ENCODE data around the gene PDE11A.

Gene PDE11A

DNA sequence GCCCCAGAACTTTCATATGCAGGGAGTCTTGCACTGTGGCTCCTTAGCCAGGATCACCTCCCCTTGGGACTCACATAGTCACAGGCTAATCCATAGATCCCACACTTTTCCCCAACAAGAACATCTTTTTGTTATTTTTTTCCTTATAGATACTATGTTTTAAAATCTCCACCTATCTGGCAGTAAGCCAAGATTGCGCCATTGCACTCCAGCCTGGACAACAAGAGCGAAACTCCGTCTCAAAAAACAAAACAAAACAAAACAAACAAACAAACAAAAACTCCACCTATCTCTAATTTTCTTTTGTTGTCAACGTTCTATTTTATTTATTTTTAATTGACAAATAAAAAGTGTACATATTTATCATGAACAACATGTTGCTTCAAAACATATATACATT, 141.7 kb downstream of the PDE11A start:
- DNase-seq: no peak
- TF ChIP-seq, protein P1, sequence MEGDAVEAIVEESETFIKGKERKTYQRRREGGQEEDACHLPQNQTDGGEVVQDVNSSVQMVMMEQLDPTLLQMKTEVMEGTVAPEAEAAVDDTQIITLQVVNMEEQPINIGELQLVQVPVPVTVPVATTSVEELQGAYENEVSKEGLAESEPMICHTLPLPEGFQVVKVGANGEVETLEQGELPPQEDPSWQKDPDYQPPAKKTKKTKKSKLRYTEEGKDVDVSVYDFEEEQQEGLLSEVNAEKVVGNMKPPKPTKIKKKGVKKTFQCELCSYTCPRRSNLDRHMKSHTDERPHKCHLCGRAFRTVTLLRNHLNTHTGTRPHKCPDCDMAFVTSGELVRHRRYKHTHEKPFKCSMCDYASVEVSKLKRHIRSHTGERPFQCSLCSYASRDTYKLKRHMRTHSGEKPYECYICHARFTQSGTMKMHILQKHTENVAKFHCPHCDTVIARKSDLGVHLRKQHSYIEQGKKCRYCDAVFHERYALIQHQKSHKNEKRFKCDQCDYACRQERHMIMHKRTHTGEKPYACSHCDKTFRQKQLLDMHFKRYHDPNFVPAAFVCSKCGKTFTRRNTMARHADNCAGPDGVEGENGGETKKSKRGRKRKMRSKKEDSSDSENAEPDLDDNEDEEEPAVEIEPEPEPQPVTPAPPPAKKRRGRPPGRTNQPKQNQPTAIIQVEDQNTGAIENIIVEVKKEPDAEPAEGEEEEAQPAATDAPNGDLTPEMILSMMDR (IDR thresholded peaks at IDR 0.05; ENCODE audit: low read depth, low read length): no peak
- Histone ChIP-seq H3K4me3 (ENCODE audit: low read depth, low read length) (no peak overlapping the region), H3K27me3 (no peaks in the 10 kb centered on the region), H3K4me1 (no peaks in the 10 kb centered on the region), H3K9me3 (no peaks in the 10 kb centered on the region), H3K36me3 (no peaks in the 10 kb centered on the region)

DNA sequence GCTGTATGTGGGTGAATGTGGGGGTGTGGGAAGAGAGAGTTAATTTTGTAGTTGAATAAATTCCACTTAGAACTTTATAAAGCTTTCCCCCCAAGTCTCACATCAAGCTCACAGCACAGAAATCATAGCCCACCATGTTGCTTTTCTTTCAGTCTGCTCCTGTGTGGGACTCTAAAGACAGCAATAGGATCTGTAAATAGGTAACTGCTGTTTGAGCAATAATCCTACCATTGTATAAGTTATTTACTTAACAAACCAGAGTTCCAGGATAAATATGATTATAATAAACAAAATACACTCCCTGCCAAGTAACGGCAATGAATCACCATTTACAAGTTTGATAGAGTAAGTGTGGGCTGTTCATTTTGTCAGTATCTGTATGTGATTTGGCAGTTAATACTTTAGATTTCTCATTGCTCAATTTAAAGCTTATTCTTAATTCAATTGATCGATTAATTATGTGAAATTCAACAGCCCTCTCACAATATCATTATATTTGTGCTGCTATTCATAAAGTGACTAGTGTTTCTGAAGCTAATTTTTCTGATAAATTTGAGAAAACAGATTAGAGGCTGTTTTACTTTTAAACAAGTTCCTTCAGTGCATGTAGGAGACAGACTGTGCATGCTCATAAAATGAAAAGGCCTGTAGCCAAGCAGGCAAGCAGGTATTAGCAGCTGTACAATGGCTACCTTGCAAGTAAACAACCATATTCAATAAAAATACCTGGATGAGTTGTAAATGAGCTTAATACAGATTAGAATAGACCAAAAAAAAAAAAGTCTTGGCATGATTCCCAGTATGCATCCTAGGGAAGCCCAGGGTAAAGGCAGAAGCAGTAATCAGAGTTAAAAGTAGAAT, 142.7 kb downstream of the PDE11A start:
- Histone ChIP-seq H3K36me3 (no peaks in the 10 kb centered on the region), H3K4me1 (no peaks in the 10 kb centered on the region), H3K27me3 (no peaks in the 10 kb centered on the region), H3K9me3 (no peaks in the 10 kb centered on the region), H3K4me3 (ENCODE audit: low read depth, low read length) (no peak overlapping the region)
- DNase-seq: no peak
- TF ChIP-seq, protein P1 (IDR thresholded peaks at IDR 0.05; ENCODE audit: low read depth, low read length): no peak

GRCh38 chr2:177923323-177923722, 149.3 kb downstream of the PDE11A start:
- TF ChIP-seq, protein P1 (IDR thresholded peaks at IDR 0.05; ENCODE audit: low read depth, low read length): no peak
- no peaks in the 10 kb centered on the region for H3K9me3 ChIP-seq
- H3K4me3 ChIP-seq (ENCODE audit: low read depth, low read length): no peak overlapping the region
- no peak for DNase-seq
- no peaks in the 10 kb centered on the region for H3K4me1 ChIP-seq
- no peaks in the 10 kb centered on the region for H3K27me3 ChIP-seq
- no peaks in the 10 kb centered on the region for H3K36me3 ChIP-seq

GRCh38 chr2:177921726-177922125, 150.9 kb downstream of the PDE11A start:
- Histone ChIP-seq H3K36me3 (no peaks in the 10 kb centered on the region), H3K4me1 (no peaks in the 10 kb centered on the region), H3K4me3 (ENCODE audit: low read depth, low read length) (no peak overlapping the region), H3K9me3 (no peaks in the 10 kb centered on the region), H3K27me3 (no peaks in the 10 kb centered on the region)
- no peak for DNase-seq
- TF ChIP-seq, protein P1 (IDR thresholded peaks at IDR 0.05; ENCODE audit: low read depth, low read length): no peak

- no peak for DNase-seq
- Histone ChIP-seq H3K4me3 (ENCODE audit: low read depth, low read length) (no peak overlapping the region), H3K27me3 (no peaks in the 10 kb centered on the region), H3K9me3 (no peaks in the 10 kb centered on the region), H3K4me1 (no peaks in the 10 kb centered on the region), H3K36me3 (no peaks in the 10 kb centered on the region)
- TF ChIP-seq, protein P1 (IDR thresholded peaks at IDR 0.05; ENCODE audit: low read depth, low read length): no peak
Observed at GRCh38 chr2:177917169-177917568, 155.4 kb downstream of the PDE11A start.

- Histone ChIP-seq H3K4me3 (ENCODE audit: low read depth, low read length) (no peak overlapping the region), H3K4me1 (no peaks in the 10 kb centered on the region), H3K27me3 (no peaks in the 10 kb centered on the region), H3K36me3 (no peaks in the 10 kb centered on the region), H3K9me3 (no peaks in the 10 kb centered on the region)
- DNase-seq: no peak
- TF ChIP-seq, protein P1 (IDR thresholded peaks at IDR 0.05; ENCODE audit: low read depth, low read length): no peak
Observed at GRCh38 chr2:177916342-177916741, 156.2 kb downstream of the PDE11A start.

Data from BE2C (cell line).